Measurements from ENCODE around the gene HIP1. TPM values are rescaled to one million over a fixed set of nuclear protein-coding genes. Genes with fewer than 3 reads are reported as not detected.
"Not testable (repeated sequence)": the region's sequence is repeated elsewhere in the genome, so short reads cannot be mapped to it uniquely, and the experiment has no call there.

Gene HIP1
- total and polyA plus RNA-seq, 2 of the 13 experiments (the other 11 are each of a cell fraction or from before 2014, with no cell fraction given), result 4.5 to 6.2 TPM

DNA sequence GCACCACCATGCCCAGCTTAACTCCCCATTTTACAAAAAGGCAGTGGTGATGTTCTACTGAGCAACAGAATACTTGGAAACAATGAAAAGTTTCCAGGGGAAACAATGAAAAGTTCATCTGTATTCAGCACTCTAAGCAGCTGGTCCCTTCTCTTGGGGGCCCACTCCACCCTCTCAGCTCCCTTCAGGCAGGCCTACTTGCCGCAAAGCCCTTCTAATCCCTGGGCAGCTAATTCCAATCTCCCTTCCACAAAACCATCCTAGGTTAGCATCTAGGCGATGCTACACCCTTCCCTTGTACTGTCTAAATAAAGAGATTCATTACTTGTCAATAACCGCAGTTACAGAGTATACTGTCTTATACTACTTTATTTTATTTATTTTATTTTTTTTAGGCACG lies 167.5 kb downstream of the HIP1 start:
- DNase-seq (ENCODE audit: low spot score), result no peak
- no TSS peak for BruUV-seq (replicated peaks)
- Histone ChIP-seq H3K4me3 (replicated peaks in 1 of 3; ENCODE audit: insufficient read depth in 1 of 3, low read depth in 2 of 3, low read length in 3 of 3) (no peak overlapping the region), H3K79me2 (ENCODE audit: insufficient read depth, low read length) (no peaks in the 10 kb centered on the region), H3K27me3 (ENCODE audit: control insufficient read depth in 1 of 2, insufficient read depth in 2 of 2, low read length in 2 of 2) (no peaks in the 10 kb centered on the region), H3K9ac (ENCODE audit: insufficient read depth, low read depth, low read length) (no peak overlapping the region), H2AFZ (ENCODE audit: low read length) (no peak overlapping the region), H4K20me1 (ENCODE audit: insufficient read depth, low read length) (no peaks in the 10 kb centered on the region), H3K4me2 (ENCODE audit: low read depth, low read length) (no peak overlapping the region), H3K36me3 (replicated peaks in 1 of 2; ENCODE audit: control insufficient read depth in 1 of 2, insufficient read depth in 2 of 2, low read length in 2 of 2) (no peaks in the 10 kb centered on the region), H3K27ac (ENCODE audit: extremely low read length, insufficient read depth, low read length) (no peak overlapping the region), H3K9me3 (ENCODE audit: low read length) (no peaks in the 10 kb centered on the region), H3K4me1 (ENCODE audit: insufficient read depth, low read length) (no peaks in the 10 kb centered on the region)
- POLR2A ChIA-PET, result interaction anchor here (0.7 kb wide), 1 partner anchor 41 kb away, joined by 3 read pairs; no protein-coding TSS in a partner anchor
- CTCF ChIA-PET (ENCODE audit: low intra/inter-chr PET ratio, low total read pairs), result no interaction called here
- TF ChIP-seq HMG20A (CRISPR knock-in tag; IDR thresholded peaks at IDR 0.05; ENCODE audit: borderline replicate concordance) (no peak), DR1 (CRISPR knock-in tag; IDR thresholded peaks at IDR 0.05) (no peak)
- TF ChIP-seq, protein P1, sequence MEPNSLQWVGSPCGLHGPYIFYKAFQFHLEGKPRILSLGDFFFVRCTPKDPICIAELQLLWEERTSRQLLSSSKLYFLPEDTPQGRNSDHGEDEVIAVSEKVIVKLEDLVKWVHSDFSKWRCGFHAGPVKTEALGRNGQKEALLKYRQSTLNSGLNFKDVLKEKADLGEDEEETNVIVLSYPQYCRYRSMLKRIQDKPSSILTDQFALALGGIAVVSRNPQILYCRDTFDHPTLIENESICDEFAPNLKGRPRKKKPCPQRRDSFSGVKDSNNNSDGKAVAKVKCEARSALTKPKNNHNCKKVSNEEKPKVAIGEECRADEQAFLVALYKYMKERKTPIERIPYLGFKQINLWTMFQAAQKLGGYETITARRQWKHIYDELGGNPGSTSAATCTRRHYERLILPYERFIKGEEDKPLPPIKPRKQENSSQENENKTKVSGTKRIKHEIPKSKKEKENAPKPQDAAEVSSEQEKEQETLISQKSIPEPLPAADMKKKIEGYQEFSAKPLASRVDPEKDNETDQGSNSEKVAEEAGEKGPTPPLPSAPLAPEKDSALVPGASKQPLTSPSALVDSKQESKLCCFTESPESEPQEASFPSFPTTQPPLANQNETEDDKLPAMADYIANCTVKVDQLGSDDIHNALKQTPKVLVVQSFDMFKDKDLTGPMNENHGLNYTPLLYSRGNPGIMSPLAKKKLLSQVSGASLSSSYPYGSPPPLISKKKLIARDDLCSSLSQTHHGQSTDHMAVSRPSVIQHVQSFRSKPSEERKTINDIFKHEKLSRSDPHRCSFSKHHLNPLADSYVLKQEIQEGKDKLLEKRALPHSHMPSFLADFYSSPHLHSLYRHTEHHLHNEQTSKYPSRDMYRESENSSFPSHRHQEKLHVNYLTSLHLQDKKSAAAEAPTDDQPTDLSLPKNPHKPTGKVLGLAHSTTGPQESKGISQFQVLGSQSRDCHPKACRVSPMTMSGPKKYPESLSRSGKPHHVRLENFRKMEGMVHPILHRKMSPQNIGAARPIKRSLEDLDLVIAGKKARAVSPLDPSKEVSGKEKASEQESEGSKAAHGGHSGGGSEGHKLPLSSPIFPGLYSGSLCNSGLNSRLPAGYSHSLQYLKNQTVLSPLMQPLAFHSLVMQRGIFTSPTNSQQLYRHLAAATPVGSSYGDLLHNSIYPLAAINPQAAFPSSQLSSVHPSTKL (CRISPR knock-in tag; IDR thresholded peaks at IDR 0.05), result no peak
- no peak for FAIRE-seq
- intact Hi-C loops (cut with micrococcal nuclease; ENCODE audit: unreplicated experiment), result no loop called here
- in situ Hi-C loops (cut with HindIII; ENCODE audit: extremely low pct_ligation_motif_present, low pct_unique_long_range_greater_than_20kb), result no loop called here
- no peak for ATAC-seq
- WGBS (ENCODE audit: low lambda C conversion rate), result 88% methylated on average over 4 of the region's 4 CpGs

DNA sequence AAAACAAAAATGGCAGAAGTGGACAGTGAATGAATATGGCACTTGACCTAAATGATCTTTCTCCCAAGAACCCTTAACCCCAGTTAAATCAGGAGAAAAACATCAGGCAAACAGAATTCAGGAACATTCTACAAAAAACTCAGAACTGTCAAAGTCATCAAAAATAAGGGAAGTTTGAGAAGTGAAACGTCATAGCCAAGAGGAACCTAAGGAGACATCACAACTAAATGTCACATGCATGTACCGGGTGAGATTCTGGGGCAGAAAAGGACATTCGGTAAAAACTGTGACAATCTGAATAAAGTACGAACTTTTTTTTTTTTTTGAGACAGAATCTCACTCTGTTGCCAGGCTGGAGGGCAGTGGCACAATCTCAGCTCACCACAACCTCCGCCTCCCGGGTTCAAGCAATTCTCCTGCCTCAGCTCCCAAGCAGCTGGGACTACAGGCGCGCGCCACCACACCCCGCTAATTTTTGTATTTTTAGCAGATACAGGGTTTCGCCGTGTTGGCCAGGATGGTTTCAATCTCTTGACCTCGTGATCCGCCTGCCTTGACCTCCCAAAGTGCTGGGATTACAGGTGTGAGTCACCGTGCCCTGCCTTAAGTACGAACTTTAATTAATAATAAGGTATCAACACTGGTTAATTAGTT lies 169.0 kb downstream of the HIP1 start:
- H3K4me1 ChIP-seq (ENCODE audit: insufficient read depth, low read length); intact Hi-C loops (cut with micrococcal nuclease; ENCODE audit: unreplicated experiment); H3K4me2 ChIP-seq (ENCODE audit: low read depth, low read length); BruUV-seq (replicated peaks); FAIRE-seq; H3K27me3 ChIP-seq (ENCODE audit: control insufficient read depth in 1 of 2, insufficient read depth in 2 of 2, low read length in 2 of 2); DNase-seq (ENCODE audit: low spot score); ATAC-seq; H3K4me3 ChIP-seq (replicated peaks in 1 of 3; ENCODE audit: insufficient read depth in 1 of 3, low read depth in 2 of 3, low read length in 3 of 3); H3K9me3 ChIP-seq (ENCODE audit: low read length); CTCF ChIA-PET (ENCODE audit: low intra/inter-chr PET ratio, low total read pairs); H4K20me1 ChIP-seq (ENCODE audit: insufficient read depth, low read length); in situ Hi-C loops (cut with HindIII; ENCODE audit: extremely low pct_ligation_motif_present, low pct_unique_long_range_greater_than_20kb); H3K9ac ChIP-seq (ENCODE audit: insufficient read depth, low read depth, low read length); H3K79me2 ChIP-seq (ENCODE audit: insufficient read depth, low read length); H3K36me3 ChIP-seq (replicated peaks in 1 of 2; ENCODE audit: control insufficient read depth in 1 of 2, insufficient read depth in 2 of 2, low read length in 2 of 2); H2AFZ ChIP-seq (ENCODE audit: low read length); H3K27ac ChIP-seq (ENCODE audit: extremely low read length, insufficient read depth, low read length); POLR2A ChIA-PET: not testable (repeated sequence)
- 90% methylated on average over 16 of the region's 16 CpGs for WGBS (ENCODE audit: low lambda C conversion rate)

Measured in HepG2 (cell line).